Loucy (cell line): ENCODE data around the gene ECEL1.

Source experiments
- H2AFZ ChIP-seq: fragments of 200-600 bp; sonication (generic); 2 replicates; pipeline ENCODE4 v1.6.0; 2016; ENCODE audit warnings: antibody characterized with exemption, mild to moderate bottlenecking, low read length, moderate library complexity
- H3F3A ChIP-seq: fragments of 200-600 bp; 2 replicates; pipeline ENCODE4 v1.6.0; 2016; ENCODE audit warnings: antibody characterized with exemption, low read depth, mild to moderate bottlenecking
- H3K27me3 ChIP-seq: fragments of 200-600 bp; sonication (generic); 2 replicates; pipeline ENCODE4 v1.6.1; 2014; ENCODE audit warnings: low read length, mild to moderate bottlenecking; ENCODE audit not compliant: insufficient read depth, poor library complexity, severe bottlenecking
- H3K36me3 ChIP-seq: fragments of 200-600 bp; sonication (generic); 2 replicates; pipeline ENCODE4 v1.6.1; 2016; ENCODE audit warnings: low read length; ENCODE audit not compliant: insufficient read depth
- H3K4me1 ChIP-seq: fragments of 200-600 bp; sonication (generic); 2 replicates; pipeline ENCODE4 v1.5.1; 2014; ENCODE audit warnings: low read length, mild to moderate bottlenecking; ENCODE audit not compliant: insufficient read depth, poor library complexity, severe bottlenecking
- H3K4me2 ChIP-seq: fragments of 200-600 bp; sonication (generic); 2 replicates; pipeline ENCODE4 v1.6.0; 2014; ENCODE audit warnings: antibody characterized with exemption, low read length, low read depth, mild to moderate bottlenecking; ENCODE audit not compliant: poor library complexity, severe bottlenecking
- H3K4me3 ChIP-seq: fragments of 200-600 bp; sonication (generic); 2 replicates; pipeline ENCODE4 v1.5.1; 2014; ENCODE audit warnings: low read length, mild to moderate bottlenecking, mixed read lengths; ENCODE audit not compliant: poor library complexity, severe bottlenecking
- H3K79me2 ChIP-seq: fragments of 200-600 bp; sonication (generic); 2 replicates; pipeline ENCODE4 v1.6.1; 2014; ENCODE audit warnings: low read length; ENCODE audit not compliant: insufficient read depth
- H3K9ac ChIP-seq: fragments of 200-600 bp; sonication (generic); 2 replicates; pipeline ENCODE4 v1.6.0; 2014; ENCODE audit warnings: mild to moderate bottlenecking, low read depth, low read length, moderate library complexity; ENCODE audit not compliant: poor library complexity, severe bottlenecking
- H3K9me2 ChIP-seq: fragments of 200-600 bp; sonication (generic); replicated peaks from 2 replicates; pipeline ENCODE4 v1.6.1; 2016; ENCODE audit warnings: low read depth, low read length, mixed read lengths
- H3K9me3 ChIP-seq: fragments of 200-600 bp; sonication (generic); 2 replicates; pipeline ENCODE4 v1.6.1; 2014; ENCODE audit warnings: mild to moderate bottlenecking, antibody characterized with exemption, low read length, low read depth; ENCODE audit not compliant: insufficient read depth
- H4K20me1 ChIP-seq: fragments of 200-600 bp; sonication (generic); 2 replicates; pipeline ENCODE4 v1.6.0; 2014; ENCODE audit warnings: antibody characterized with exemption, low read length, mild to moderate bottlenecking; ENCODE audit not compliant: insufficient read depth, poor library complexity, severe bottlenecking
- EZH2phosphoT487 ChIP-seq: fragments of 200-600 bp; IDR thresholded peaks from 2 replicates; pipeline ENCODE4 v1.6.1; 2018; ENCODE audit warnings: antibody characterized with exemption, mild to moderate bottlenecking, moderate library complexity, borderline replicate concordance
- TF ChIP-seq, protein P1 (sequence below): fragments of 200-600 bp; sonication (generic); conservative IDR thresholded peaks from 2 replicates; pipeline ENCODE4 v1.5.1; 2014; ENCODE audit warnings: mild to moderate bottlenecking, antibody characterized with exemption, low read length

Gene ECEL1

DNA sequence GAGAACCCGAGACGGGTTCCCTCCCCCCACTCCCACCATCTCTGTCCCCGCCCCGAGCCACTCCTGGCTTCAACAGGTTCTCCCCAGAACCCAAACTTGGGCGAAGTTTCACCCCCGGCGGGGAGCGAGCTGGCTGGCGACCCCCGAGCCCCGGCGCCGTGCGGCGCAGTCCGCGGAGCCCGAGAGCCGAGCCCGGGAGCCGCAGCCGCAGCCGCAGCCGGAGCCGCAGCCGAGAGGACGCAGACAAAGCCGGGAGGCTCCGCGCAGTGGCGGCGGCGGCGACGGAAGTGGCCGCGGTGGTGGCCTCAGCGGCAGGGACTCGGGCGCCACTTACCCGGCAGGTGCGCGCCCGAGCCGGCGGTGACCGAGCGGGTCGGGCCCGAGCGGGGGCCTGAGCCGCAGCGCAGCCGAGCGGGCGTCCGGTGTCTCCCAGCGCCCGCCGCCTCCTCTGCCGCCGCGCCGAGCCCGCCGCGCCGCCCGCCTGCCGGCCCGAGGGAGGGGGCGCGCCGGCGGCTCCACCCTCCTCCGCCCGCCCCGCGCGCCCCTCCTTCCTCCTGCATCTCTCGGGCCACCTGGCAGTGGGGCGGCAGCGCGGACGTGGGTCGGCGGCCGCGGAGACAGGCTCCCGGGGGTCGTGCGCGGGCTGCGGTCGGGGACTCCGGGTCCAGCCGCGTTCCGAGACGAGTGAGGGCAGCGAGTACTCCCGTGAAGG, at the start of gene ECEL1:
TSS of gene ECEL1 (minus strand) at position 450 of the 712 bp plus-strand sequence. CDS start 1,181 bp downstream, outside the sequence.
- peak within 1 kb of the TSS; percentile 52 for H3K4me3 ChIP-seq
- no peak within 1 kb of the TSS for H3K9ac ChIP-seq
- H3K9me2 ChIP-seq, result no peaks in the 10 kb centered on the region
- H3K9me3 ChIP-seq, result no peaks in the 10 kb centered on the region
- H3K4me2 ChIP-seq, result peak within 1 kb of the TSS; percentile 58
- H3K79me2 ChIP-seq, result no peaks in the 10 kb centered on the region
- no peaks in the 10 kb centered on the region for H3K4me1 ChIP-seq
- H3F3A ChIP-seq, result no peaks in the 10 kb centered on the region
- no peaks in the 10 kb centered on the region for H3K36me3 ChIP-seq
- no peak for TF ChIP-seq EZH2phosphoT487
- H2AFZ ChIP-seq, result no peak within 1 kb of the TSS
- H3K27me3 ChIP-seq, result peaks cover 10% of the 10 kb centered on the region
- no peaks in the 10 kb centered on the region for H4K20me1 ChIP-seq

DNA sequence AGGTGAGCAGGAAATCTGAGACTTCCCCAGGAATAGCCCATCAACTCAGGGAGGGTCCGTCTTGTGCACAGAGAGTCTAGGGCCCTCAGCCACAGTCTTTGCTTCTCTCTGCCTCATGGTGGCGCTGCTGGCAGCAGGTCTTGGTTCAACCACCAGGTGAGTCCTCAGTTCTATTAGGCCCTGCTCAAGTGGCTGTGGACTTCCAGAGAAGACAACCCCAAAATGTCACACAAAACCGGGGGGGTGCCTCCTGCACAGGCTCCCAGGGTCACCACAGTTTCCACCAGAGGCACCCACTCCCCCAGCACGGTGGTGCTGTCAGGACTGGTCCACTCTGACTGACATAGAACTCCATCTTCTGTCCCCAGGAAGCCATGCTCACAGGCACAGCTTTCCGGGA, 49.4 kb upstream of the ECEL1 start:
- H2AFZ ChIP-seq, result no peak overlapping the region
- no peaks in the 10 kb centered on the region for H3K36me3 ChIP-seq
- H3K9me2 ChIP-seq, result no peaks in the 10 kb centered on the region
- H3K27me3 ChIP-seq, result no peaks in the 10 kb centered on the region
- no peaks in the 10 kb centered on the region for H3K4me1 ChIP-seq
- no peak for TF ChIP-seq EZH2phosphoT487
- TF ChIP-seq, protein P1, sequence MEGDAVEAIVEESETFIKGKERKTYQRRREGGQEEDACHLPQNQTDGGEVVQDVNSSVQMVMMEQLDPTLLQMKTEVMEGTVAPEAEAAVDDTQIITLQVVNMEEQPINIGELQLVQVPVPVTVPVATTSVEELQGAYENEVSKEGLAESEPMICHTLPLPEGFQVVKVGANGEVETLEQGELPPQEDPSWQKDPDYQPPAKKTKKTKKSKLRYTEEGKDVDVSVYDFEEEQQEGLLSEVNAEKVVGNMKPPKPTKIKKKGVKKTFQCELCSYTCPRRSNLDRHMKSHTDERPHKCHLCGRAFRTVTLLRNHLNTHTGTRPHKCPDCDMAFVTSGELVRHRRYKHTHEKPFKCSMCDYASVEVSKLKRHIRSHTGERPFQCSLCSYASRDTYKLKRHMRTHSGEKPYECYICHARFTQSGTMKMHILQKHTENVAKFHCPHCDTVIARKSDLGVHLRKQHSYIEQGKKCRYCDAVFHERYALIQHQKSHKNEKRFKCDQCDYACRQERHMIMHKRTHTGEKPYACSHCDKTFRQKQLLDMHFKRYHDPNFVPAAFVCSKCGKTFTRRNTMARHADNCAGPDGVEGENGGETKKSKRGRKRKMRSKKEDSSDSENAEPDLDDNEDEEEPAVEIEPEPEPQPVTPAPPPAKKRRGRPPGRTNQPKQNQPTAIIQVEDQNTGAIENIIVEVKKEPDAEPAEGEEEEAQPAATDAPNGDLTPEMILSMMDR, result peak; percentile 72
- H3K79me2 ChIP-seq, result no peaks in the 10 kb centered on the region
- no peaks in the 10 kb centered on the region for H4K20me1 ChIP-seq
- H3K9me3 ChIP-seq, result no peaks in the 10 kb centered on the region
- no peak overlapping the region for H3K9ac ChIP-seq
- H3K4me3 ChIP-seq, result no peak overlapping the region
- no peak overlapping the region for H3K4me2 ChIP-seq
- no peaks in the 10 kb centered on the region for H3F3A ChIP-seq

- no peaks in the 10 kb centered on the region for H3K36me3 ChIP-seq
- no peak overlapping the region for H3K4me2 ChIP-seq
- no peaks in the 10 kb centered on the region for H3K27me3 ChIP-seq
- H3K4me3 ChIP-seq, result no peak overlapping the region
- H3K9me2 ChIP-seq, result no peaks in the 10 kb centered on the region
- H3K79me2 ChIP-seq, result no peaks in the 10 kb centered on the region
- H2AFZ ChIP-seq, result no peak overlapping the region
- H3K9ac ChIP-seq, result no peak overlapping the region
- no peaks in the 10 kb centered on the region for H3K9me3 ChIP-seq
- TF ChIP-seq EZH2phosphoT487, result no peak
- TF ChIP-seq, protein P1, result no peak
- no peaks in the 10 kb centered on the region for H4K20me1 ChIP-seq
- no peaks in the 10 kb centered on the region for H3F3A ChIP-seq
- no peaks in the 10 kb centered on the region for H3K4me1 ChIP-seq
Observed at GRCh38 chr2:232535761-232536530, 48.3 kb upstream of the ECEL1 start.
